Measurements from ENCODE around the gene ARHGAP24.

The ARHGAP24 gene

GRCh38 chr4:85520765-85521749 is 46.1 kb downstream of the ARHGAP24 start:
- Histone ChIP-seq H3K27ac (ENCODE audit: low read length) (no peak overlapping the region), H3K36me3 (ENCODE audit: control insufficient read depth in 1 of 2, insufficient read depth in 2 of 2, low read length in 2 of 2) (no peaks in the 10 kb centered on the region), H3K4me1 (ENCODE audit: control insufficient read depth in 1 of 2, insufficient read depth in 2 of 2, low read length in 2 of 2) (no peaks in the 10 kb centered on the region), H3K27me3 (ENCODE audit: low read depth, low read length) (no peaks in the 10 kb centered on the region), H3K4me3 (ENCODE audit: low read depth in 1 of 2, low read length in 2 of 2) (no peak overlapping the region), H3K9me3 (ENCODE audit: control insufficient read depth in 1 of 2, low read length in 2 of 2) (no peaks in the 10 kb centered on the region)

- H3K4me3 ChIP-seq (ENCODE audit: low read depth in 1 of 2, low read length in 2 of 2) = no peak overlapping the region
- no peaks in the 10 kb centered on the region for H3K36me3 ChIP-seq (ENCODE audit: control insufficient read depth in 1 of 2, insufficient read depth in 2 of 2, low read length in 2 of 2)
- no peak overlapping the region for H3K27ac ChIP-seq (ENCODE audit: low read length)
- H3K4me1 ChIP-seq (ENCODE audit: control insufficient read depth in 1 of 2, insufficient read depth in 2 of 2, low read length in 2 of 2) = no peaks in the 10 kb centered on the region
- H3K9me3 ChIP-seq (ENCODE audit: control insufficient read depth in 1 of 2, low read length in 2 of 2) = no peaks in the 10 kb centered on the region
- H3K27me3 ChIP-seq (ENCODE audit: low read depth, low read length) = no peaks in the 10 kb centered on the region
These were observed 47.3 kb downstream of the ARHGAP24 start for GRCh38 chr4:85522277-85522676.

GRCh38 chr4:85522836-85523235 is 47.9 kb downstream of the ARHGAP24 start:
- Histone ChIP-seq H3K4me1 (ENCODE audit: control insufficient read depth in 1 of 2, insufficient read depth in 2 of 2, low read length in 2 of 2) (no peaks in the 10 kb centered on the region), H3K9me3 (ENCODE audit: control insufficient read depth in 1 of 2, low read length in 2 of 2) (no peaks in the 10 kb centered on the region), H3K4me3 (ENCODE audit: low read depth in 1 of 2, low read length in 2 of 2) (no peak overlapping the region), H3K27me3 (ENCODE audit: low read depth, low read length) (no peaks in the 10 kb centered on the region), H3K36me3 (ENCODE audit: control insufficient read depth in 1 of 2, insufficient read depth in 2 of 2, low read length in 2 of 2) (no peaks in the 10 kb centered on the region), H3K27ac (ENCODE audit: low read length) (no peak overlapping the region)

- Histone ChIP-seq H3K9me3 (ENCODE audit: control insufficient read depth in 1 of 2, low read length in 2 of 2) (no peaks in the 10 kb centered on the region), H3K36me3 (ENCODE audit: control insufficient read depth in 1 of 2, insufficient read depth in 2 of 2, low read length in 2 of 2) (no peaks in the 10 kb centered on the region), H3K27me3 (ENCODE audit: low read depth, low read length) (no peaks in the 10 kb centered on the region), H3K4me3 (ENCODE audit: low read depth in 1 of 2, low read length in 2 of 2) (no peak overlapping the region), H3K4me1 (ENCODE audit: control insufficient read depth in 1 of 2, insufficient read depth in 2 of 2, low read length in 2 of 2) (no peaks in the 10 kb centered on the region), H3K27ac (ENCODE audit: low read length) (no peak overlapping the region)
These were observed 52.9 kb downstream of the ARHGAP24 start for GRCh38 chr4:85527815-85528214.

- no peaks in the 10 kb centered on the region for H3K36me3 ChIP-seq (ENCODE audit: control insufficient read depth in 1 of 2, insufficient read depth in 2 of 2, low read length in 2 of 2)
- H3K4me3 ChIP-seq (ENCODE audit: low read depth in 1 of 2, low read length in 2 of 2) = no peak overlapping the region
- no peaks in the 10 kb centered on the region for H3K9me3 ChIP-seq (ENCODE audit: control insufficient read depth in 1 of 2, low read length in 2 of 2)
- H3K27ac ChIP-seq (ENCODE audit: low read length) = no peak overlapping the region
- no peaks in the 10 kb centered on the region for H3K27me3 ChIP-seq (ENCODE audit: low read depth, low read length)
- no peaks in the 10 kb centered on the region for H3K4me1 ChIP-seq (ENCODE audit: control insufficient read depth in 1 of 2, insufficient read depth in 2 of 2, low read length in 2 of 2)
These were observed 56.8 kb downstream of the ARHGAP24 start for GRCh38 chr4:85531560-85532341.

- Histone ChIP-seq H3K4me3 (ENCODE audit: low read depth in 1 of 2, low read length in 2 of 2) (no peak overlapping the region), H3K9me3 (ENCODE audit: control insufficient read depth in 1 of 2, low read length in 2 of 2) (no peaks in the 10 kb centered on the region), H3K27ac (ENCODE audit: low read length) (no peak overlapping the region), H3K4me1 (ENCODE audit: control insufficient read depth in 1 of 2, insufficient read depth in 2 of 2, low read length in 2 of 2) (no peaks in the 10 kb centered on the region), H3K36me3 (ENCODE audit: control insufficient read depth in 1 of 2, insufficient read depth in 2 of 2, low read length in 2 of 2) (no peaks in the 10 kb centered on the region), H3K27me3 (ENCODE audit: low read depth, low read length) (no peaks in the 10 kb centered on the region)
These were observed 59.2 kb downstream of the ARHGAP24 start for GRCh38 chr4:85534120-85534519.

GRCh38 chr4:85543832-85544231 is 68.9 kb downstream of the ARHGAP24 start:
- no peaks in the 10 kb centered on the region for H3K4me1 ChIP-seq (ENCODE audit: control insufficient read depth in 1 of 2, insufficient read depth in 2 of 2, low read length in 2 of 2)
- H3K27me3 ChIP-seq (ENCODE audit: low read depth, low read length) = no peaks in the 10 kb centered on the region
- no peaks in the 10 kb centered on the region for H3K9me3 ChIP-seq (ENCODE audit: control insufficient read depth in 1 of 2, low read length in 2 of 2)
- no peaks in the 10 kb centered on the region for H3K36me3 ChIP-seq (ENCODE audit: control insufficient read depth in 1 of 2, insufficient read depth in 2 of 2, low read length in 2 of 2)
- H3K4me3 ChIP-seq (ENCODE audit: low read depth in 1 of 2, low read length in 2 of 2) = no peak overlapping the region
- no peak overlapping the region for H3K27ac ChIP-seq (ENCODE audit: low read length)

- Histone ChIP-seq H3K27ac (ENCODE audit: low read length) (no peak overlapping the region), H3K4me1 (ENCODE audit: control insufficient read depth in 1 of 2, insufficient read depth in 2 of 2, low read length in 2 of 2) (no peaks in the 10 kb centered on the region), H3K27me3 (ENCODE audit: low read depth, low read length) (no peaks in the 10 kb centered on the region), H3K9me3 (ENCODE audit: control insufficient read depth in 1 of 2, low read length in 2 of 2) (no peaks in the 10 kb centered on the region), H3K36me3 (ENCODE audit: control insufficient read depth in 1 of 2, insufficient read depth in 2 of 2, low read length in 2 of 2) (no peaks in the 10 kb centered on the region), H3K4me3 (ENCODE audit: low read depth in 1 of 2, low read length in 2 of 2) (no peak overlapping the region)
These were observed 69.8 kb downstream of the ARHGAP24 start for GRCh38 chr4:85544751-85545150.

- Histone ChIP-seq H3K9me3 (ENCODE audit: control insufficient read depth in 1 of 2, low read length in 2 of 2) (peaks cover 0 to 2% of the 10 kb centered on the region in 2 donors), H3K27me3 (ENCODE audit: low read depth, low read length) (no peaks in the 10 kb centered on the region), H3K4me3 (ENCODE audit: low read depth in 1 of 2, low read length in 2 of 2) (no peak overlapping the region), H3K27ac (ENCODE audit: low read length) (no peak overlapping the region), H3K36me3 (ENCODE audit: control insufficient read depth in 1 of 2, insufficient read depth in 2 of 2, low read length in 2 of 2) (no peaks in the 10 kb centered on the region), H3K4me1 (ENCODE audit: control insufficient read depth in 1 of 2, insufficient read depth in 2 of 2, low read length in 2 of 2) (no peaks in the 10 kb centered on the region)
These were observed 73.2 kb downstream of the ARHGAP24 start for GRCh38 chr4:85548116-85548515.

- H3K27me3 ChIP-seq (ENCODE audit: low read depth, low read length) = no peaks in the 10 kb centered on the region
- no peaks in the 10 kb centered on the region for H3K36me3 ChIP-seq (ENCODE audit: control insufficient read depth in 1 of 2, insufficient read depth in 2 of 2, low read length in 2 of 2)
- no peak overlapping the region for H3K4me3 ChIP-seq (ENCODE audit: low read depth in 1 of 2, low read length in 2 of 2)
- peaks cover 0 to 5% of the 10 kb centered on the region in 2 donors for H3K9me3 ChIP-seq (ENCODE audit: control insufficient read depth in 1 of 2, low read length in 2 of 2)
- H3K27ac ChIP-seq (ENCODE audit: low read length) = no peak overlapping the region
- H3K4me1 ChIP-seq (ENCODE audit: control insufficient read depth in 1 of 2, insufficient read depth in 2 of 2, low read length in 2 of 2) = no peaks in the 10 kb centered on the region
These were observed 73.9 kb downstream of the ARHGAP24 start for GRCh38 chr4:85548841-85549240.

GRCh38 chr4:85555206-85555605 is 80.3 kb downstream of the ARHGAP24 start:
- Histone ChIP-seq H3K27ac (ENCODE audit: low read length) (no peak overlapping the region), H3K9me3 (ENCODE audit: control insufficient read depth in 1 of 2, low read length in 2 of 2) (peaks cover 0 to 8% of the 10 kb centered on the region in 2 donors), H3K4me3 (ENCODE audit: low read depth in 1 of 2, low read length in 2 of 2) (no peak overlapping the region), H3K27me3 (ENCODE audit: low read depth, low read length) (no peaks in the 10 kb centered on the region), H3K36me3 (ENCODE audit: control insufficient read depth in 1 of 2, insufficient read depth in 2 of 2, low read length in 2 of 2) (no peaks in the 10 kb centered on the region), H3K4me1 (ENCODE audit: control insufficient read depth in 1 of 2, insufficient read depth in 2 of 2, low read length in 2 of 2) (no peaks in the 10 kb centered on the region)
